ENCODE measurements around the gene CDH12.
"Not testable (repeated sequence)": the region's sequence is repeated elsewhere in the genome, so short reads cannot be mapped to it uniquely, and the experiment has no call there.

The CDH12 gene

DNA sequence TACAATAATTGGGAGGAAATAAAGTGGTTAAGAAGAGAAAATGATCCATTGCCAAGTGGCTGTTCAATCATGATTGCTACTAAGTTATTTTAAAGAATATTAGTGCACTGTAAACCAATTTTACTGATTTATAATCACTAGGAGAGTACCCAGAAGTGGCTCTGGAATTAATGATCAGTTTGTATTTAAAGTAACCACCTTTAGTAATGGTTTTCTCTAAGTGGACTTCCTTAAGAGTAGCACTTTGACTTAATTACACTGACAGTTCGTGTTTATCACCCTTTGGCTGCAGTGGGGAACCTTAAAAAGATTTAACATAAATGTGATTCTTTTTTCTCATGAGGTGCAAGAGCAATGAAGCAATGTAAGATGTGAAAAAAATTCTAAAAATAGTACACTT lies 310.8 kb downstream of the CDH12 start:
- DNase-seq (ENCODE audit: low read depth), result no peak
- no peak overlapping the region for H3K4me3 ChIP-seq (ENCODE audit: low read depth, low read length)
- TF ChIP-seq, protein P1, sequence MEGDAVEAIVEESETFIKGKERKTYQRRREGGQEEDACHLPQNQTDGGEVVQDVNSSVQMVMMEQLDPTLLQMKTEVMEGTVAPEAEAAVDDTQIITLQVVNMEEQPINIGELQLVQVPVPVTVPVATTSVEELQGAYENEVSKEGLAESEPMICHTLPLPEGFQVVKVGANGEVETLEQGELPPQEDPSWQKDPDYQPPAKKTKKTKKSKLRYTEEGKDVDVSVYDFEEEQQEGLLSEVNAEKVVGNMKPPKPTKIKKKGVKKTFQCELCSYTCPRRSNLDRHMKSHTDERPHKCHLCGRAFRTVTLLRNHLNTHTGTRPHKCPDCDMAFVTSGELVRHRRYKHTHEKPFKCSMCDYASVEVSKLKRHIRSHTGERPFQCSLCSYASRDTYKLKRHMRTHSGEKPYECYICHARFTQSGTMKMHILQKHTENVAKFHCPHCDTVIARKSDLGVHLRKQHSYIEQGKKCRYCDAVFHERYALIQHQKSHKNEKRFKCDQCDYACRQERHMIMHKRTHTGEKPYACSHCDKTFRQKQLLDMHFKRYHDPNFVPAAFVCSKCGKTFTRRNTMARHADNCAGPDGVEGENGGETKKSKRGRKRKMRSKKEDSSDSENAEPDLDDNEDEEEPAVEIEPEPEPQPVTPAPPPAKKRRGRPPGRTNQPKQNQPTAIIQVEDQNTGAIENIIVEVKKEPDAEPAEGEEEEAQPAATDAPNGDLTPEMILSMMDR (IDR thresholded peaks at IDR 0.05; ENCODE audit: insufficient read depth, low read depth, low read length, missing control alignments), result no peak

DNA sequence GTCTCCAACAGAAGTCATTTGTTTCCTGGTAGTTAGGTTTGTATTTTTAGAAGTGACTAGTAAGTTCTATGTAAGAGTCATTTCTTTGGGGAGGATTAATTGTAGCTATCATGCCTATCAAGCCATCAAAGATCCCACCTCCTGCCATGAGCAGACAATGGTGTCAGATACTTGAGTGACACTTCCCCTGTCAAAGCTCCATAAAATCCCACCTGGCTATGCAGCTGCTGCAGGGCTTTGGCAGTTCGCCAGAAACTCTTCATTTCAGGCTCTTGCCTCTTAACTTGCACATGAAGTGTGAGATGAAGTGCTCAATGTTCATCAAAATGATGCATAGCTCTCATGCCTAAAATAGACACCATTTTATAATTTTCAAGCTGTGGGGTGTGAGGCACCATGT lies 312.1 kb downstream of the CDH12 start:
- TF ChIP-seq, protein P1 (IDR thresholded peaks at IDR 0.05; ENCODE audit: insufficient read depth, low read depth, low read length, missing control alignments), result no peak
- no peak overlapping the region for H3K4me3 ChIP-seq (ENCODE audit: low read depth, low read length)
- DNase-seq (ENCODE audit: low read depth), result no peak

DNA sequence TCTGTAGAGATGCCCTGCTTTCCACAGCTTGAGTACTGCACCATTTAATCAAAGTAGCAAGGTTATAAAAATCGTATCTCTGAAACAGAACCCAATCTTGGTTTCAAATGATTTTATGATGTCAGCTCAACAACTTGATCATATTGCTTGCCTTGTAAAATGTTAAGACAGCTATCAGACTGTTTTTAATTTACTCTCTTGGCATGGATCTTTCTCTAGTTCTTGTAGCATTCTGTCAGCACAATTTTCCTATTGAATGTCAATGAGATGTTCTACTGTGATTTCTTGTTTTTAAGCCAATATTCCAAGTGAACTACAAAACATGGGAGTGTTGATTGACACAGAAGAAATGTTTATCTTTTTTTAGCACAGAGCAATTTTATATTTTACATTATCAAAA lies 313.4 kb downstream of the CDH12 start:
- TF ChIP-seq, protein P1 (IDR thresholded peaks at IDR 0.05; ENCODE audit: insufficient read depth, low read depth, low read length, missing control alignments), result no peak
- DNase-seq (ENCODE audit: low read depth), result no peak

DNA sequence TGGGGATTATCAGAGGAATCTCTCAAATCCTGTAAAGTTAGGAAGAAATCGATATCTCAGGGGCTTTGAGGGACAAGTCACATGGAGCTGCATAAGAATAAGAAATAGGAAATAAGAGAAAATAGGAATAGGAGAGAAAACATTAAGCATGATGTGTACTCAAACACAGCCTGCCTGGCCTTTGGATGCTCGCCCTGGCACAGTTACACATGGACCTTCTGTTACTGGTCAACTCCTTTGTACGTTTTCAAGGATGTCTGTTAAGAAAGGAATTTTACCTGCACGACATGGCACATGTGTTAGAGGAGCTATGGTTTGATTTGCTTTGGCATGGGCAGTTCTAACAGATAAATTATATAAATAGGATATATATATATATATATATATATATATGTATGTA lies 321.2 kb downstream of the CDH12 start:
- H3K4me3 ChIP-seq (ENCODE audit: low read depth, low read length), result no peak overlapping the region
- no peak for DNase-seq (ENCODE audit: low read depth)
- TF ChIP-seq, protein P1 (IDR thresholded peaks at IDR 0.05; ENCODE audit: insufficient read depth, low read depth, low read length, missing control alignments), result no peak

More for the DNA sequence above, 313.4 kb downstream of the CDH12 start:
- H3K4me3 ChIP-seq (ENCODE audit: low read depth, low read length), result no peak overlapping the region

DNA sequence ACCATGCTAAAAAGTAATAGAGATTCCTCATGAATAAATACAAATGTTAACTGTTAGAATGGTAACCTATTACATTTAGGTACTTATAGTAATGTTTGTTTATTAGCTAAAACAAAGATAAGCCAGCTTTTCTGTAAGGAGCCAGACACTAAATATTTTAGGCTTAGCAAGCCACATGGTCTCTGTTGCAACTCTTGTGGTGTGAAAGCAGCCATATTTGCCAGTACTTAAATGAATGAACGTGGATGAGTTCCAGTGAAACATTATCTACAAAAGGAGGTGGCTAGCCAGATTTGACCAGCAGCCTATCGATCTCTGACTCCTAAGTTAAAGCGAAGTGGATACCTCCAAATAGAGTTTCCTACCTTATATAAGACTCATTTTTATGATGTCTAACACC lies 331.6 kb downstream of the CDH12 start:
- no peak for DNase-seq (ENCODE audit: low read depth)
- TF ChIP-seq, protein P1 (IDR thresholded peaks at IDR 0.05; ENCODE audit: insufficient read depth, low read depth, low read length, missing control alignments), result no peak
- H3K4me3 ChIP-seq (ENCODE audit: low read depth, low read length), result no peak overlapping the region

DNA sequence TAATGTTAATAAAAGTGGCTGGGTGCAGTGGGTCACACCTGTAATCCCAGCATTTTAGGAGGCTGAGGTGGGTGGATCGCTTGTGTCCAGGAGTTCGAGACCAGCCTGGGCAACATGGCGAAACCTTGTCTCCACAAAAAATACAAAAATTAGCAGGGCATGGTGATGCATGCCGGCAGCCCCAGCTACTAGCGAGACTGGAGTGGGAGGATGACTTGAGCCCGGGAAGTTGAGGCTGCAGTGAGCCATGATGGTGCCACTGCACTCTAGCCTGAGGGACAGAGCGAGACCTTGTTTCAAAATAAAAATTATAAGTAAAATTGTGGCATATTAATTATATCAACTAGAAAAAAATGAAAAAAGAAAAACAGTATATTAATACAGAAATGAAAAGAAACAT lies 336.6 kb downstream of the CDH12 start:
- H3K4me3 ChIP-seq (ENCODE audit: low read depth, low read length); DNase-seq (ENCODE audit: low read depth): not testable (repeated sequence)

DNA sequence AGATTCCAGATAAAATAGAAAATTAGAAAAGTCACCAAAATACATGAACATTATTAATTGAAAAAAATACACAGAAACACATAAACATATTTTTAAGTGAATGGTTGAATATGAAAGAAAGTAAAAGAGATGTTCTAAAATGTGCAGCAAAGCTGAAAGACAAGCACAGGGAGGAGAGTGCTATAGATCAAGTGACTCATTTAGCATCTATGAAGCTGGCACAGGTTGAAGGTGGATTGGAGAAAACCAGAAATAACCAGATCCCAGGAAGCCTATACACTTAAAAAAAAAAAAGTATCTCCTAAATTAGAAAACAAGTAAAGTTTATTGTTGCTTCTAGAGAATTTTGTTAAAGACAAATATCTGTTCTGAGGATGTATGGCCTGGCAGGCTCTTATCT lies 338.9 kb downstream of the CDH12 start:
- TF ChIP-seq, protein P1 (IDR thresholded peaks at IDR 0.05; ENCODE audit: insufficient read depth, low read depth, low read length, missing control alignments), result no peak
- no peak for DNase-seq (ENCODE audit: low read depth)
- no peak overlapping the region for H3K4me3 ChIP-seq (ENCODE audit: low read depth, low read length)
